Astrocyte of the spinal cord (primary cell): ENCODE measurements around the gene HMGCR.

Experiments
- DNase-seq: peaks from one replicate; pipeline ENCODE4 v3.0.0; 2011; ENCODE audit warnings: low read depth, low spot score
- H3K4me3 ChIP-seq: 2 replicates; pipeline ENCODE4 v1.5.1; 2011; ENCODE audit warnings: low read depth, mild to moderate bottlenecking, low read length, moderate library complexity
- in situ Hi-C: cut with HindIII; loops from 2 replicates; pipeline ENCODE4 v1.10.0; 2017; ENCODE audit warnings: low sequenced_read_pairs
- TF ChIP-seq, protein P1 (sequence below): IDR thresholded peaks from 2 replicates; pipeline ENCODE4 v1.5.1; 2012; ENCODE audit warnings: low read depth, mild to moderate bottlenecking, low read length, inconsistent platforms

HMGCR gene

DNA sequence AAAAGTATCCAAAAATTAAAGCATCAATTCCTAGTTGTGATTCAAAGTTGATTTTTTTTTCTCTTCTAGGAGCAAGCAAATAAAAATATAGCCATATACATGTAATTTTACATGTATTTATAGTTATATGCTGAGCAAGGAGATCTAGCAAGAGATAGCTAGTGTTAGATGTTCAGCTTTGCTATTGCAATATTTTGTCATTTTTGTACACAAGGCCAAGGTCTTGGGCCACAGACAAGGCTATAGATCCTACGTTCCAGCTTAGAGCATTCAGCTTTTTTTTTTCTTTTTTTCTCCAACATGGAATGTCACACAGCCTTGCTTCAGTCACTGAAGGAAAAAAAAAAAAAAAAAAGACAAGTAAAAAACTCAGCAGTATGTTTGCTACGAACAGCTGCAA is 36.8 kb downstream of the HMGCR start:
- H3K4me3 ChIP-seq = no peak overlapping the region
- in situ Hi-C loops = no loop called here
- no peak for DNase-seq
- TF ChIP-seq, protein P1, sequence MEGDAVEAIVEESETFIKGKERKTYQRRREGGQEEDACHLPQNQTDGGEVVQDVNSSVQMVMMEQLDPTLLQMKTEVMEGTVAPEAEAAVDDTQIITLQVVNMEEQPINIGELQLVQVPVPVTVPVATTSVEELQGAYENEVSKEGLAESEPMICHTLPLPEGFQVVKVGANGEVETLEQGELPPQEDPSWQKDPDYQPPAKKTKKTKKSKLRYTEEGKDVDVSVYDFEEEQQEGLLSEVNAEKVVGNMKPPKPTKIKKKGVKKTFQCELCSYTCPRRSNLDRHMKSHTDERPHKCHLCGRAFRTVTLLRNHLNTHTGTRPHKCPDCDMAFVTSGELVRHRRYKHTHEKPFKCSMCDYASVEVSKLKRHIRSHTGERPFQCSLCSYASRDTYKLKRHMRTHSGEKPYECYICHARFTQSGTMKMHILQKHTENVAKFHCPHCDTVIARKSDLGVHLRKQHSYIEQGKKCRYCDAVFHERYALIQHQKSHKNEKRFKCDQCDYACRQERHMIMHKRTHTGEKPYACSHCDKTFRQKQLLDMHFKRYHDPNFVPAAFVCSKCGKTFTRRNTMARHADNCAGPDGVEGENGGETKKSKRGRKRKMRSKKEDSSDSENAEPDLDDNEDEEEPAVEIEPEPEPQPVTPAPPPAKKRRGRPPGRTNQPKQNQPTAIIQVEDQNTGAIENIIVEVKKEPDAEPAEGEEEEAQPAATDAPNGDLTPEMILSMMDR = no peak

GRCh38 chr5:75374394-75374814 is 37.4 kb downstream of the HMGCR start:
- DNase-seq = no peak
- TF ChIP-seq, protein P1 = no peak
- in situ Hi-C loops = no loop called here
- no peak overlapping the region for H3K4me3 ChIP-seq

GRCh38 chr5:75375414-75375813 is 38.4 kb downstream of the HMGCR start:
- TF ChIP-seq, protein P1 = no peak
- no peak overlapping the region for H3K4me3 ChIP-seq
- DNase-seq = no peak
- in situ Hi-C loops = no loop called here

GRCh38 chr5:75380099-75380498 is 43.1 kb downstream of the HMGCR start:
- in situ Hi-C loops = no loop called here
- no peak for DNase-seq
- no peak overlapping the region for H3K4me3 ChIP-seq
- TF ChIP-seq, protein P1 = no peak

- TF ChIP-seq, protein P1 = no peak
- in situ Hi-C loops = no loop called here
- H3K4me3 ChIP-seq = no peak overlapping the region
- no peak for DNase-seq
These were observed 44.4 kb downstream of the HMGCR start for GRCh38 chr5:75381456-75381855.

DNA sequence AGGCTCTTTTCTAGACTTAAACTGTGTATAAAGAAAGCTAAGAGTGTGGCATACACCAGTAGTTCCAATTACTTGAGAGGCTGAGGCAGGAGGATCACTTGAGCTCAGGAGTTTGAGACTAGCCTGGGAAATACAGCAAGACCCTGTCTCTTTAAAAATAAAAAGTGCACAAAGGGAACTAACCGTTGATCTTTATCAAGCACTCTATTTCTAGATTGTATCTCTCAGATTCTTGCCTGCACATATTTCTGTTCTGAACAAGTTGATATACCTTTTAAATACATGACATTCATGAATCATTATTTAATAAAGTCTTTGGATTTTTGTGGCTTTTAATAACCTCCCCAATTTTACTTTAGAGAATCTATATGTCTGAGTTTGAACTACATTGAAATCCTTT is 47.2 kb downstream of the HMGCR start:
- in situ Hi-C loops = no loop called here
- H3K4me3 ChIP-seq = no peak overlapping the region
- DNase-seq = no peak
- TF ChIP-seq, protein P1 = no peak

DNA sequence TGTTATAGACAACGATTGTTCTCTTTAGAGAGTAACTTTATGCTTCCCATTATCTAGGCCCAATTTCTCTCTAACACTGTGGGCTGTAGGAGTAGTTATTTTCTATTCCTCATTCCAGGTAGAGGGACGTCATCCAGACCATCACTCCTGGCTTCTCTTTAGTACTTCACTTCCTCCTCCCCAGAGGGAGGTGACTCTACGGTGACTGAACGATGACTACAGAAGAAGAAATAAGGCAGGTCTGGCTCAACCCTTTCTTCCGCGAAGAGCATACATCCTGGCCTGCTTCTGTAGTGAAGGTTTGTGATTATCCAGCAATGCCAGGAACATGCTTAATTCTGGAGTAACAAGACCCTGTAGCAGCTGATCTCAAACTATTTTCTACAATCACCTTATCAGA is 50.8 kb downstream of the HMGCR start:
- in situ Hi-C loops = no loop called here
- DNase-seq = no peak
- H3K4me3 ChIP-seq = no peak overlapping the region
- TF ChIP-seq, protein P1 = no peak
